Measurements from ENCODE around the gene SPDEF. TPM values are rescaled to one million over a fixed set of nuclear protein-coding genes. Genes with fewer than 3 reads are reported as not detected.

SPDEF gene
- total RNA-seq, 1 donor from 2014 or later, result 0.12 TPM

DNA sequence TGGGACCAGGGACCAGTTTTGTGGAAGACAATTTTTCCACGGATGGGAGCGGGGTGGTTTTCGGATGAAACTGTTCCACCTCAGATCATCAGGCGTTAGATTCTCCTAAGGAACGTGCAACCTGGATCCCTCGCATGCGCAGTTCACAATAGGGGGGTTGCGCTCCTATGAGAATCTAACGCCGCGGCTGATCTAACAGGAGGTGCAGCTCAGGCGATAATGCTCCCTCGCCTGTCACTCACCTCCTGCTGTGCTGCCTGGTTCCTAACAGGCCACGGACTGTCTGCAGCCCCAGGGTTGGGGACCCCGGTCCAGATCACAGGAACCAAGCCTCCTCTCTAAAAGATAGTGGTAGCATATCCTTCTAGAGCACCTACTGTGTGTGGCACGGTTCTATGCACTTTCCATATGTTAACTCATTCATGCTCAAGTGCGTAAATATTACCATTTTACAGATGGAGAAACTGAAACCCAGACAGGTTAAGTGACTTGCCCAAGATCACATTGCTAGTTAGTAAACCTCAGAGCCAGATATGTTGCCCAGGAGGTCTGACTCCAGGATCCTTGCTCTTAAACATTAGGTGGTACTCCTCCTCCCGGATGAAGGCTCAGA is 25.3 kb downstream of the SPDEF start:
- no peak overlapping the region for H3K4me3 Mint-ChIP-seq
- no peaks in the 10 kb centered on the region for H3K36me3 Mint-ChIP-seq (ENCODE audit: low read depth)
- H3K27me3 Mint-ChIP-seq (ENCODE audit: low read depth), result no peaks in the 10 kb centered on the region
- H3K27ac Mint-ChIP-seq (ENCODE audit: unreplicated experiment), result no peak overlapping the region
- no peak for DNase-seq (ENCODE audit: low read depth, low spot score)
- H3K9me3 Mint-ChIP-seq, result no peaks in the 10 kb centered on the region
- peaks cover 7% of the 10 kb centered on the region for H3K4me1 Mint-ChIP-seq
- TF ChIP-seq, protein P1, sequence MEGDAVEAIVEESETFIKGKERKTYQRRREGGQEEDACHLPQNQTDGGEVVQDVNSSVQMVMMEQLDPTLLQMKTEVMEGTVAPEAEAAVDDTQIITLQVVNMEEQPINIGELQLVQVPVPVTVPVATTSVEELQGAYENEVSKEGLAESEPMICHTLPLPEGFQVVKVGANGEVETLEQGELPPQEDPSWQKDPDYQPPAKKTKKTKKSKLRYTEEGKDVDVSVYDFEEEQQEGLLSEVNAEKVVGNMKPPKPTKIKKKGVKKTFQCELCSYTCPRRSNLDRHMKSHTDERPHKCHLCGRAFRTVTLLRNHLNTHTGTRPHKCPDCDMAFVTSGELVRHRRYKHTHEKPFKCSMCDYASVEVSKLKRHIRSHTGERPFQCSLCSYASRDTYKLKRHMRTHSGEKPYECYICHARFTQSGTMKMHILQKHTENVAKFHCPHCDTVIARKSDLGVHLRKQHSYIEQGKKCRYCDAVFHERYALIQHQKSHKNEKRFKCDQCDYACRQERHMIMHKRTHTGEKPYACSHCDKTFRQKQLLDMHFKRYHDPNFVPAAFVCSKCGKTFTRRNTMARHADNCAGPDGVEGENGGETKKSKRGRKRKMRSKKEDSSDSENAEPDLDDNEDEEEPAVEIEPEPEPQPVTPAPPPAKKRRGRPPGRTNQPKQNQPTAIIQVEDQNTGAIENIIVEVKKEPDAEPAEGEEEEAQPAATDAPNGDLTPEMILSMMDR (conservative IDR thresholded peaks at IDR 0.05), result no peak

DNA sequence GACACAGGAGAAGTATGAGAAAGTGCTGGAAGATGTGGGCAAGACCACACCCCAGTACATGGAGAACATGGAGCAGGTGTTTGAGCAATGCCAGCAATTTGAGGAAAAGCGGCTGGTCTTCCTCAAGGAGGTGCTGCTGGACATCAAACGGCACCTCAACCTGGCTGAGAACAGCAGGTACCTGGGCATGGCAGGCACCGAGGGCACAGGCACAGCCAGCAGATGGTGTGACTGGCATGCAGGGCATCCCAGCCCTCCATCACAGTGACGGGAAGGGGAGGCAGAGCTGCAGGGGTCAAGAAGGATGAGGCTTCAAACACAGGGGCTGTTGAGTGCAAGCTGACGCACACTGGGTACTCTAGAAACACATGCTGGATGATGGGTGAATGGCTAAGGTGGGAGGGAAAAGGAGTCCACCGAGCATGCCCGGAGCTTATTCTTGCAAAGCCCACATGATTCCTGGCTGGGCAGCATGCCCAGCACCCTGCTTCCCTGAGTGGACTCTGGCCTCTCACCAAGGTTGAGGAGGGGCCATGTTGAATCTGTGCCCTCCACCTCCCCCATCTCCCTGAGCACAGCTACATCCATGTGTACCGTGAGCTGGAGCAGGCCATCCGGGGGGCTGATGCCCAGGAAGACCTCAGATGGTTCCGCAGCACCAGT is 26.3 kb downstream of the SPDEF start:
- H3K9me3 Mint-ChIP-seq, result no peaks in the 10 kb centered on the region
- TF ChIP-seq, protein P1 (conservative IDR thresholded peaks at IDR 0.05), result no peak

DNA sequence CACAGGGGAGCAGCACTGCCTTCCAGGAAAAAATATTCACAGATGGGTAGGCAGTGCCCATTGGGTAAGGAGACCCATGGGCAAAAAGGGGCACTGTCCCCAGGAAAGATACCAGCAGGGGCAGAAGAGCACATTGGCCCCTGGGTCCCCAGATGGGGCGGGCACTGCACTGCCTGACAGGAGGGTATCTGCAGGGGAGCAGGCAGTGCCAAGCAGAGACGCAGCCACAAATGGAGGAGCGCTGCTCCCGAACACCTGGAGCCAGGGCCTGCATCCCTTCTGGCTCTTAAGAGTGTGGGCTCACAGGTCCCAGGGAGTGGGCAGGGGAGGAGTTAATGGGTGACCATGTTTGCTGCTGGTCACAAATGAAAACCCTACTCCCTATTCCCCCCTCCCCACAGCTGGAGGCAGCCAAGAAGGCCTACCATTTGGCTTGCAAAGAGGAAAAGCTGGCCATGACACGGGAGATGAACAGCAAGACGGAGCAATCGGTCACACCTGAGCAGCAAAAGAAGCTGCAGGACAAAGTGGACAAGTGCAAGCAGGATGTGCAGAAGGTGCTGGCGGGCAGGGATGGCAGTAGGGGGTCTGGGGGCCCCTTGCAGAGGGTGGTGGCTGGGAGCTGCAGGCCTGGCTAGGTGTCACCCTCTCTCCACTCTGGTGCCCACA is 27.0 kb downstream of the SPDEF start:
- TF ChIP-seq, protein P1 (conservative IDR thresholded peaks at IDR 0.05), result no peak
- Mint-ChIP-seq H3K27ac (ENCODE audit: unreplicated experiment) (no peak overlapping the region), H3K9me3 (no peaks in the 10 kb centered on the region), H3K36me3 (ENCODE audit: low read depth) (no peaks in the 10 kb centered on the region), H3K27me3 (ENCODE audit: low read depth) (no peaks in the 10 kb centered on the region), H3K4me1 (peaks cover 7% of the 10 kb centered on the region), H3K4me3 (no peak overlapping the region)
- DNase-seq (ENCODE audit: low read depth, low spot score), result no peak

More for the DNA sequence above, 26.3 kb downstream of the SPDEF start:
- DNase-seq (ENCODE audit: low read depth, low spot score), result no peak
- H3K27me3 Mint-ChIP-seq (ENCODE audit: low read depth), result no peaks in the 10 kb centered on the region
- peaks cover 7% of the 10 kb centered on the region for H3K4me1 Mint-ChIP-seq
- H3K27ac Mint-ChIP-seq (ENCODE audit: unreplicated experiment), result no peak overlapping the region
- no peak overlapping the region for H3K4me3 Mint-ChIP-seq
- no peaks in the 10 kb centered on the region for H3K36me3 Mint-ChIP-seq (ENCODE audit: low read depth)

DNA sequence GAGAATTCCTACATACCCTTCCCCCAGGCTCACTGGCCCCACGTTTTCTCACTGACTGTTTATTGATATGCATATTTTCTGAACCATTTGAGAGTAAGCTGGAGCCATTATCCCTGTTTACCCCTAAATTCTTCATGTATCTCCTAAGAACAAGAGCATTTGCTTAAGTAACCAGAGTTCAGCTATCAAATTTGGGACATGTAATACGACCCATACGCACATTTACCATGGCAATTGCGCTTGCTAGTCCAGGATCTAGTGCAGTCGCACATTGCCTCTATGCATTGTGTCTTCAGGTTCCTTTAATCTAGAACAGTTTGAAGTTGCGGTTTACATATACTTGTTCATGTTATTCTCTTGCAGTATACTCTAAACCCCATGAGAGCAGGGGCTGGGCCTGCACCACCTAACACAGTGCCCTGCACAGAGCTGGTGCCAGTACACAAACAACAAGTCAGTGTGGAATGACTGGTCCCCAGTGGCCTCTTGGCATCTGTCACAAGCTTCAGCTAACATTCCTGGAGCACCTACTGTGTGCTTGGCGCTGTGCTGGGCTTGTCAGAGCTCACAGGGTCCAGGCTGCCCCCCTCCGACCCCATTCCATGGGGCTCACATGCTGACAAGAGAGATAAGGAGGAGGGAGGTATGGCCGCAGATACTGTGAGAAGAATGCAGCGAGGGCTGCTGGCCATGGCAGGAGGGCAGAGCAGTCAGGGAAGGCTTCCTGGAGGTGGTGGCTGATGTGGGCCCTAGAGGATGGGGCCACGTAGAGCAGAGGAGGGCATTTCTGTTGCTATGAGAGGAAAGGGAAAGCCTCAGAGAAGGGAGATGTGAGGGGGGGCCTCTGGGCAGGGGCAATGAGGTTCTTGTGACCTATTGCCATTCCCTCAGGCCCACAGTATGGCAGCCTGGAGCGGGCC is 28.1 kb downstream of the SPDEF start:
- Mint-ChIP-seq H3K4me3 (peak overlapping the region; percentile 54), H3K27me3 (ENCODE audit: low read depth) (no peaks in the 10 kb centered on the region), H3K27ac (ENCODE audit: unreplicated experiment) (peak overlapping the region; percentile 70), H3K9me3 (no peaks in the 10 kb centered on the region), H3K36me3 (ENCODE audit: low read depth) (no peaks in the 10 kb centered on the region), H3K4me1 (peaks cover 7% of the 10 kb centered on the region)
- no peak for DNase-seq (ENCODE audit: low read depth, low spot score)
- TF ChIP-seq, protein P1 (conservative IDR thresholded peaks at IDR 0.05), result no peak
